Airway epithelial cell (primary cell): Measurements from ENCODE around the gene RNF11. TPM values are rescaled to one million over a fixed set of nuclear protein-coding genes. Genes with fewer than 3 reads are reported as not detected.

Experiments used
- total RNA-seq: library from RNA; depleted of rRNA; stranded (reverse); fragments of >200 nt; gene quantifications from 2 replicates; pipeline ENCODE4 v1.2.3, GENCODE V29; 2015

Gene RNF11, protein sequence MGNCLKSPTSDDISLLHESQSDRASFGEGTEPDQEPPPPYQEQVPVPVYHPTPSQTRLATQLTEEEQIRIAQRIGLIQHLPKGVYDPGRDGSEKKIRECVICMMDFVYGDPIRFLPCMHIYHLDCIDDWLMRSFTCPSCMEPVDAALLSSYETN
- total RNA-seq: 50.6 and 60.7 TPM in 2 replicates

DNA sequence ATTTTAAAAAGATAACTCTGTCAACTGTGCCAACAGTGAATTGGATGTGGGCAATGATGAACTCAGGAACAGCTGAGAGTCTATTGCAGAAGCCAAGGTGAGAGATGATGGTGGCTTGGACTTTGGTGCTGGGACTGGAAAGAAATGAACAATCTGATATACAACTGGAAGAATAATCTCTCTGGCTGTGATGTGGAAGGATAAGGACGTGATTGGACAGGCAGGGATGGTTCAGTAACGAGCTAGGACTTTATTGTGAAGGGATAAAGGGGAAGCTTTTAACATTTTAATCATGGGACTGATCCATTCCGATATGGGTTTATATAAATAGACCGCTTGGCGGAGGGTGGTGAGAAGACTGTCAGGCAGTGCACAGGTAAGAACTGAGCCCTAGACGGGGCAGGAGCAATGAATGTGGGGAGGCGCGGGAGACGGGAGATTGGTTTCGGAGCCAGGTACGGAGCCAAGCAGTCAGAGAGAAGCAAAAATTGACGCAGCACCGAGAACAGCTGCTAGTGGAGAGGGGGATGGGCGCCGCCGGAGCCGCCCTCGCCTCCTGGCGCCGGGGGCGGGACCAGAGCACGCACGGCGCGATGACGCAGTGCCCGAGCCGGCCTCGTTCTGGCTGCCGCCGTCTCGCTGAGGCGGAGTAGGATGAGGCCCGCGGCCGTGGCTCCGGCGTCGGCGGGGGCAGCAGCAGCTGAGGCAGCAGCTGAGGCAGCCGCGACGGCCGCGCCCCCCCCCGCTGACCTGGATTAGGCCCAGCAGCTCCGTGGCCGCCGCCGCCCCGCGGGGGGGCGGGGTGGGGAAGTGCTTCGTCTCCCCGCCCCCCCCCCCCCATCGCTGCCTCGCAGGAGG is at the start of gene RNF11:
Gene RNF11 (plus strand): TSS at position 601 of the 858 bp plus-strand sequence. CDS start 484 bp downstream, outside the sequence.

Other genes with a start within 250 kb of the RNF11 start
- gene C1orf185, start 134.0 kb upstream of the RNF11 start, total RNA-seq: not detected in 2 replicates
- 9.7 and 12.1 TPM in 2 replicates for gene TTC39A, start 94.3 kb downstream of the RNF11 start, total RNA-seq